GM12878 (cell line): ENCODE data around the gene NTSR1. TPM values are rescaled to one million over a fixed set of nuclear protein-coding genes. Genes with fewer than 3 reads are reported as not detected.

ENCODE experiments used
- FOS ChIP-seq: IDR thresholded peaks from 3 replicates; pipeline ENCODE4 v1.6.1; 2011; ENCODE audit warnings: borderline replicate concordance; ENCODE audit not compliant: insufficient read length; ENCODE audit errors: extremely low read depth
- JUNB ChIP-seq: IDR thresholded peaks from 2 replicates; pipeline ENCODE4 v1.6.1; 2016; ENCODE audit warnings: antibody characterized with exemption, mild to moderate bottlenecking
- STAT3 ChIP-seq: IDR thresholded peaks from 2 replicates; pipeline ENCODE4 v1.6.1; 2011; ENCODE audit warnings: low read depth, low read length, improper control_type of control experiment
- ZBTB4 ChIP-seq: fragments of 450-650 bp; formaldehyde crosslinking; IDR thresholded peaks from 2 replicates; pipeline ENCODE4 v1.4.0; 2022; ENCODE audit warnings: mild to moderate bottlenecking, moderate library complexity
- ZNF687 ChIP-seq: fragments of 450-650 bp; IDR thresholded peaks from 2 replicates; pipeline ENCODE4 v1.6.1; 2017; ENCODE audit warnings: mild to moderate bottlenecking, moderate library complexity
- polyA plus RNA-seq, 11 experiments: library from polyadenylated mRNA; depleted of rRNA in 4 of 11; unstranded in 6 of 11; stranded (reverse) in 5 of 11; fragments of >200 nt; fragmentation: Nextera tagmentation in 4 of 11; fragmentation: Illumina TruSeq in 1 of 11; extraction: Ambion mirVana in 4 of 11; extraction: Trizol in 1 of 11; gene quantifications; 1 replicate in 1 of 11; 2 replicates in 10 of 11; pipeline versions ENCODE4 v1.2.1 to v1.2.3, GENCODE V29; 2011 to 2016; ENCODE audit warnings: inconsistent platforms in 2 of 11, missing spikeins in 2 of 11, low read depth in 1 of 11
- total RNA-seq, 4 experiments: library from RNA; depleted of rRNA in 3 of 4; stranded (reverse); fragments of >200 nt in 3 of 4; fragmentation: Illumina TruSeq in 1 of 4; extraction: Trizol in 1 of 4; gene quantifications; 2 replicates each; pipeline versions ENCODE4 v1.2.1 to v1.2.3, GENCODE V29; 2013 to 2021

NTSR1 gene
- total and polyA plus RNA-seq, 10 of the 15 experiments (the other 5 are each of a cell fraction or from before 2014, with no cell fraction given): not detected

- TF ChIP-seq ZBTB4 (CRISPR knock-in tag) (no peak), STAT3 (no peak), JUNB (no peak), ZNF687 (no peak), FOS (no peak)
Observed at GRCh38 chr20:62684981-62685380, 23.7 kb upstream of the NTSR1 start (continued).
